ENCODE results near the gene INTS7.

INTS7 gene

DNA sequence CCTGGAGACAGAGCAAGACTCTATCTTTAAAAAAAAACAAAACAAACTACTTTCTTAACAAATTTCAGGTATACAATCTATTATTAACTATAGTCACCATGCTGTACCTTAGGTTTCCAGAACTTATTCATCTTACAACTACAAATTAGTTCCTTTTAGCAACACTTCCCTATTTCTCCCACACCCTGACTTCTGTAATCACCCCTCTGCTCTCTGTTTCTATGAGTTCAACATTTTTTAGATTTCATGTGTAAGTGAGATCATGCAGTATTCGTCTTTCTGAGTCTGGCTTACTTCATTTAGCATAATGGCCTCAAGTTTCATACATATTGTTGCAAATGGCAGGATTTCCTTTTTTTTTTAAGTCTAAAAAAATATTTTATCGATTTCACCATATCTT lies 126.9 kb downstream of the INTS7 start:
- DNase-seq (ENCODE audit: low read depth): no peak

DNA sequence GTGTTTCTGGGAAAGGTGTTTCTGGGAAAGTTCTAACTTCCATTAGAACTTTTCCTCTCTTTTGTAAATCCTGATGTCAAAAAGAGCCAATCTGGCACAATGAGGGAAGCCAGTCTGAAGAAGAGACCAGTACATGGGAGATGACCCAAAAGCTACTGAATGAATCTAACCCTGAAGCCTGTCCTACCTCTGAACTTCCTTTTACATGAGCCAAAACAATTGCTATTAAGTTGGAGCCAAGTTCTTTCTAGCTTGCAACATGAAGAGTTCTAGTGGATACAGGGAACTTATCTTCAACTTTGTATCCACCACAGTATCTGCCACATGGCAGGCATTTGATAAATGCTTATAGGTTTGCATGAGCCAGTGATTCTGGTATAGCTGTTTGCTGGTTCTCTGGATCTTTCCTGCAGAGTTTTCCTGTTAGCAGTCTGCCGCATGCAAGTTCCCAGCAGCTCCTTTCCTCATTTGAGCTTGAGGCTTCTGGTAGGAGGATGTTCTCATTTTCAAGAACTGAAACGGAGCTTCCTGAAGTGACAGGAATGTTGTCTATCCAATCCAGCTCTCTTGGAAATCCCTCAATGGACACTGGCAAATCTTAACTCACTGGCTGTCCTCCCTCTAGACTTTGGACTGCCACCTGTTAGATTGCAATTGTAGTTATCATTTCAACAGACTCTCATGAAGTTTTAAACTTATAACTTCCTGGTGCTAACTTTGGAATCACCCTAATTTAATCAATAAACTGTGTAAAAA lies 131.7 kb downstream of the INTS7 start:
- no peak for DNase-seq (ENCODE audit: low read depth)

GRCh38 chr1:211902624-211903291 lies 132.6 kb downstream of the INTS7 start:
- no peak for DNase-seq (ENCODE audit: low read depth)

DNA sequence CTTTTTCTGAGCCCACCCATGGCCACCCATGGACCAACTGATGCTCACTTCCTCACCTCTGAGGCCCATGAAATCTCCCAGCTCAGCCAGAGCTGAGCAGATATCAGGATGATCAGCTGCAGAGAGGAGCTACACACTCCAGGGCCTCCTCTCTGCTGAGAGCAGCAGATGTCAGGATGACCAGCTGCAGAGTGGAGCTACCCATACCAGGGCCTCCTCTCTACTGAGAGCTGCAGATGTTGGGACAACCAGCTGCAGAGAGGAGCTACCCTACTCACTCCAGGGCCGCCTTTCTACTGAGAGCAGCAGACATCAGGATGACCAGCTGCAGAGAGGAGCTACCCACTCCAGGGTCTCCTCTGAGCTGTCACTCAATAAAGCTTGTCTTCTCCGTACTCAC lies 133.4 kb downstream of the INTS7 start:
- no peak for DNase-seq (ENCODE audit: low read depth)

DNA sequence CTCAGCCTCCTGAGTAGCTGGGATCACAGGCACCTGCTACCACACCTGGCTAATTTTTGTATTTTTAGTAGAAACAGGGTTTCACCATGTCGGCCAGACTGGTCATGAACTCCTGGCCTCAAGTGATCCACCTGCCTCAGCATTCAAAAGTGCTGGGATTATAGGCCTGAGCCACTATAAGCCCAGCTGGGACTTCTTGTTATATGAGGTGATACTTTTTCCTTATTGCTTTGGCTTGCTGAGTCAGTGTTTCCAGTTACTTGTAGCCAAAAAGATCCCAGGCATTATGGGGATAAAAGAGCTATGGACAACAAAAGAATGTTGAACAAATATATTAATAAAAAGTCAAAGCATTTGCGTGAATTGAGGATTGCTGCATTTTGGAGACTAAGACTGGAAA lies 134.9 kb downstream of the INTS7 start:
- no peak for DNase-seq (ENCODE audit: low read depth)

- no peak for DNase-seq (ENCODE audit: low read depth)
Observed at GRCh38 chr1:211896958-211897357, 138.4 kb downstream of the INTS7 start.

- DNase-seq (ENCODE audit: low read depth): no peak
Observed at GRCh38 chr1:211895126-211895759, 140.1 kb downstream of the INTS7 start.

GRCh38 chr1:211894312-211894711 lies 141.0 kb downstream of the INTS7 start:
- no peak for DNase-seq (ENCODE audit: low read depth)

- DNase-seq (ENCODE audit: low read depth): no peak
Observed at GRCh38 chr1:211893260-211893659, 142.1 kb downstream of the INTS7 start.

- DNase-seq (ENCODE audit: low read depth): no peak
Observed at GRCh38 chr1:211892577-211892976, 142.8 kb downstream of the INTS7 start.

DNA sequence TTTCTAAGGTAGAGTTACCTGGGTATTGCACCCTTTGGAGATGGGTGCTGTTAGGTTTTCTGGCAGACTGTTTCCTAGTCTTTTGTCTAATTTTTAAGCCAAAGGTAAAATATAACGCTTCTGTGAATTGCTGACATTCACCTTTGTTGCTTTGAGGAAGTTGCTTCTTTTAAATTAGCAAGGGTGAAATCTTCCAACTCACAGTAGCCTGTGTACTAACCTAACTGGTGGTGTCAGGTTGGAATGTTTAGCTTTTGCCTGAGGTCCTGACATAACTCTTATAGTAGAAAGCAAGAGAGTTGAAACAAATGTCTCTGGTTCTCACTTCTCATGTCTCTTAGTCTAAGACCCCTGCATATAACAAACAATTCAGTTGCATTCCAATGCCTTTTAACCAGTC lies 143.6 kb downstream of the INTS7 start:
- DNase-seq (ENCODE audit: low read depth): no peak

Data from stimulated activated CD8-positive, alpha-beta memory T cell treated with anti-CD3 and anti-CD28 coated beads, Interleukin-12 subunit alpha, Interleukin-12 subunit beta, amount 100 ng/mL, for 1 hour (primary cell).